Measurements from ENCODE around the gene ENKD1. TPM values are rescaled to one million over a fixed set of nuclear protein-coding genes. Genes with fewer than 3 reads are reported as not detected.

Gene ENKD1
- total RNA-seq, 1 donor from 2014 or later = 24.0 TPM

GRCh38 chr16:67613808-67614207 lies 52.7 kb downstream of the ENKD1 start:
- no peak for DNase-seq (ENCODE audit: low read depth)
- H3K36me3 ChIP-seq (ENCODE audit: control insufficient read depth, insufficient read depth, low read length) = no peaks in the 10 kb centered on the region
- H3K27me3 ChIP-seq (ENCODE audit: control insufficient read depth, insufficient read depth, low read length) = no peaks in the 10 kb centered on the region
- TF ChIP-seq CTCF (IDR thresholded peaks at IDR 0.05; ENCODE audit: insufficient read depth, low read length, poor library complexity, severe bottlenecking) = peak; percentile 4
- no peak overlapping the region for H3K4me3 ChIP-seq (ENCODE audit: low read depth, low read length)

Other genes with a start within 250 kb of the ENKD1 start
- 0.96 and 5.8 TPM in 2 replicates for gene HSD11B2, start 235.6 kb downstream of the ENKD1 start, total RNA-seq
- 157 and 233 TPM in 2 replicates for gene ATP6V0D1, start 185.6 kb downstream of the ENKD1 start, total RNA-seq
- not detected in 2 replicates for gene AGRP, start 183.2 kb downstream of the ENKD1 start, total RNA-seq
- gene RIPOR1, start 137.9 kb downstream of the ENKD1 start, total RNA-seq = 72.1 and 91.0 TPM in 2 replicates
- gene CTCF, start 104.2 kb downstream of the ENKD1 start, total RNA-seq = 40.7 and 45.0 TPM in 2 replicates
- gene CARMIL2, start 21.6 kb downstream of the ENKD1 start, total RNA-seq = 6.4 and 7.7 TPM in 2 replicates
- gene ACD, start 6.5 kb downstream of the ENKD1 start, total RNA-seq = 29.1 and 36.4 TPM in 2 replicates
- gene PARD6A, start 5.8 kb downstream of the ENKD1 start, total RNA-seq = 6.5 and 12.1 TPM in 2 replicates
- gene C16orf86, start 64 bp upstream of the ENKD1 start, total RNA-seq = 2.0 and 4.5 TPM in 2 replicates
- 19.3 and 21.9 TPM in 2 replicates for gene GFOD2, start 52.6 kb upstream of the ENKD1 start, total RNA-seq
- 11.0 and 12.5 TPM in 2 replicates for gene RANBP10, start 139.8 kb upstream of the ENKD1 start, total RNA-seq
- 0.62 and 0.63 TPM in 2 replicates for gene TSNAXIP1, start 140.1 kb upstream of the ENKD1 start, total RNA-seq
- gene THAP11, start 175.6 kb upstream of the ENKD1 start, total RNA-seq = 38.3 and 44.0 TPM in 2 replicates
- gene NUTF2, start 180.2 kb upstream of the ENKD1 start, total RNA-seq = 156 and 287 TPM in 2 replicates
- gene CENPT, start 180.9 kb upstream of the ENKD1 start, total RNA-seq = 30.3 and 45.5 TPM in 2 replicates
- 48.4 and 60.5 TPM in 2 replicates for gene EDC4, start 206.3 kb upstream of the ENKD1 start, total RNA-seq
- 1.1 and 2.9 TPM in 2 replicates for gene NRN1L, start 218.1 kb upstream of the ENKD1 start, total RNA-seq
- gene PSKH1, start 226.5 kb upstream of the ENKD1 start, total RNA-seq = 20.9 and 21.6 TPM in 2 replicates

Data from kidney epithelial cell (primary cell).